Kidney (tissue), 22 donors: ENCODE data around the gene CHP1. TPM values are rescaled to one million over a fixed set of nuclear protein-coding genes. Genes with fewer than 3 reads are reported as not detected.

Experiments used
- DNase-seq, 5 donors: peaks; one replicate each; pipeline ENCODE4 v3.0.0-alpha.2; 2013 to 2020
- FAIRE-seq: peaks from 2 replicates; lab custom pipeline; 2012; peaks lifted over from hg19 to GRCh38; lab: Jason Lieb, UNC
- H3K27ac ChIP-seq, 2 donors: one replicate each; pipeline ENCODE4 v1.7.0; 2013; ENCODE audit warnings: low read depth in 2 of 2, low read length in 2 of 2, inconsistent platforms in 1 of 2
- H3K27me3 ChIP-seq: one replicate; pipeline ENCODE4 v1.7.1; 2013; ENCODE audit warnings: low read length, inconsistent platforms; ENCODE audit not compliant: control insufficient read depth, insufficient read depth
- H3K36me3 ChIP-seq, 3 donors: one replicate each; pipeline versions ENCODE4 v1.7.0 to v1.7.1; 2013; ENCODE audit warnings: low read length in 3 of 3, control low read depth in 1 of 3, inconsistent platforms in 1 of 3; ENCODE audit not compliant: insufficient read depth in 3 of 3, control insufficient read depth in 2 of 3
- H3K4me1 ChIP-seq, 3 donors: one replicate each; pipeline versions ENCODE4 v1.7.0 to v1.7.1; 2013; ENCODE audit warnings: low read length in 3 of 3, inconsistent platforms in 1 of 3, low read depth in 1 of 3; ENCODE audit not compliant: control insufficient read depth in 2 of 3, insufficient read depth in 2 of 3
- H3K4me3 ChIP-seq, 3 donors: one replicate each; pipeline versions ENCODE4 v1.7.0 to v1.8.1; 2013; ENCODE audit warnings: low read length in 3 of 3, control low read depth in 1 of 3, inconsistent platforms in 1 of 3
- H3K9ac ChIP-seq, 3 donors: one replicate each; pipeline versions ENCODE4 v1.7.0 to v1.7.1; 2013; ENCODE audit warnings: low read length in 3 of 3, control low read depth in 1 of 3, inconsistent platforms in 1 of 3
- H3K9me3 ChIP-seq, 3 donors: one replicate each; pipeline versions ENCODE4 v1.7.0 to v1.7.1; 2013; ENCODE audit warnings: low read length in 3 of 3, control low read depth in 1 of 3, inconsistent platforms in 1 of 3; ENCODE audit not compliant: control insufficient read depth in 2 of 3, insufficient read depth in 1 of 3
- CTCF ChIP-seq: IDR thresholded peaks from 3 replicates; pipeline ENCODE4 v1.5.1; 2012; ENCODE audit warnings: mild to moderate bottlenecking, moderate library complexity, borderline replicate concordance; ENCODE audit not compliant: insufficient read depth; ENCODE audit errors: extremely low read depth
- intact Hi-C: fragments of 100-400 bp; cut with DNase I; formaldehyde crosslinking; loops from one replicate; pipeline ENCODE4 v1.11.1; 2022
- long read RNA-seq, 10 donors: library from polyadenylated mRNA in 1 of 10; unstranded in 1 of 10; transcript quantifications; one replicate each; pipeline ENCODE4 v2.0.0 and lab custom pipeline, GENCODE V29; 2021 to 2026
- polyA plus RNA-seq: library from polyadenylated mRNA; stranded (reverse); fragments of 350-450 nt; fragmentation: Illumina TruSeq; extraction: RNeasy Lipid Tissue Mini Kit (QIAGEN cat#74804); gene quantifications from one replicate; pipeline ENCODE4 v1.2.3, GENCODE V29; 2014; ENCODE audit warnings: low read depth, low replicate concordance; ENCODE audit not compliant: insufficient read depth
- total RNA-seq: library from RNA; stranded (reverse); fragmentation: NEBNext Ultra II Directional; extraction: Animal tissue kit (Norgen Biotek cat#: 25700); gene quantifications from one replicate; pipeline ENCODE4 v1.2.1, GENCODE V29; 2021
- donor health status: control.
- donor health status: control.
- donor health status: control.
- donor health status: control.
- donor health status: control.
- donor health status: DM: yes; HTN: yes; CAD: no.
- donor health status: Normal renal cell carcinoma (clear cell type).

The CHP1 gene
- total RNA-seq, result 171 TPM
- polyA plus RNA-seq, result 85.5 TPM
- long read RNA-seq, donor 1, transcript CHP1-201 (7 exons, 3,329 nt), result major isoform, 9 of 9 reads
- long read RNA-seq, donor 1, partial matches to known transcripts, result 0 of 9 reads
- long read RNA-seq, donor 1, other reads (novel, unspliced or antisense), result 0 of 9 reads
- long read RNA-seq, donor 2, transcript CHP1-201 (7 exons, 3,329 nt), result major isoform, 15 of 16 reads
- long read RNA-seq, donor 2, partial matches to known transcripts, result 0 of 16 reads
- long read RNA-seq, donor 2, other reads (novel, unspliced or antisense), result 0 of 16 reads
- long read RNA-seq, donor 3, transcript CHP1-201 (7 exons, 3,329 nt), result major isoform, 12 of 18 reads
- long read RNA-seq, donor 3, partial matches to known transcripts, result 6 of 18 reads
- long read RNA-seq, donor 3, other reads (novel, unspliced or antisense), result 0 of 18 reads
- long read RNA-seq, donor 4, transcript CHP1-201 (7 exons, 3,329 nt), result major isoform, 10 of 10 reads
- long read RNA-seq, donor 4, partial matches to known transcripts, result 0 of 10 reads
- long read RNA-seq, donor 4, other reads (novel, unspliced or antisense), result 0 of 10 reads
- long read RNA-seq, donor 5, partial matches to known transcripts, result 0 of 3 reads
- long read RNA-seq, donor 5, other reads (novel, unspliced or antisense), result 0 of 3 reads
- long read RNA-seq, donor 6, partial matches to known transcripts, result 11 of 14 reads
- long read RNA-seq, donor 6, other reads (novel, unspliced or antisense), result 0 of 14 reads
- long read RNA-seq, donor 7, transcript CHP1-201 (7 exons, 3,329 nt), result major isoform, 9 of 23 reads
- long read RNA-seq, donor 7, partial matches to known transcripts, result 1 of 23 reads
- long read RNA-seq, donor 7, other reads (novel, unspliced or antisense), result 13 of 23 reads
- long read RNA-seq, donor 8, transcript CHP1-201 (7 exons, 3,329 nt), result major isoform, 11 of 26 reads
- long read RNA-seq, donor 8, partial matches to known transcripts, result 13 of 26 reads
- long read RNA-seq, donor 8, other reads (novel, unspliced or antisense), result 0 of 26 reads
- long read RNA-seq, donor 9, partial matches to known transcripts, result 0 of 4 reads
- long read RNA-seq, donor 9, other reads (novel, unspliced or antisense), result 0 of 4 reads
- long read RNA-seq, donor 10, transcript CHP1-201 (7 exons, 3,329 nt), result major isoform, 7 of 7 reads
- long read RNA-seq, donor 10, partial matches to known transcripts, result 0 of 7 reads
- long read RNA-seq, donor 10, other reads (novel, unspliced or antisense), result 0 of 7 reads

- Histone ChIP-seq H3K9me3 (no peaks in the 10 kb centered on the region), H3K27me3 (no peaks in the 10 kb centered on the region), H3K4me1 (peaks cover 0 to 3% (median 2%) of the 10 kb centered on the region in 3 donors), H3K4me3 (peak within 1 kb of the TSS; percentile 73 to 90 (median 88)), H3K9ac (peak within 1 kb of the TSS; percentile 50 to 75 (median 72)), H3K36me3 (no peaks in the 10 kb centered on the region), H3K27ac (peak within 1 kb of the TSS; percentile 89 to 91)
- FAIRE-seq (peak; percentile 83), DNase-seq (peak; percentile 97 to 99 (median 98))
- intact Hi-C loops, result no loop called here
- TF ChIP-seq CTCF, result peak; percentile 76
Observed at GRCh38 chr15:41230650-41231421, at the start of gene CHP1, which contains the start of gene EXD1. CHP1 (plus strand) TSS chr15:41231268; CDS start chr15:41231383, 115 bp downstream. EXD1 (minus strand) TSS chr15:41230757; CDS start chr15:41226575, 4,182 bp downstream.

- Histone ChIP-seq H3K9me3 (no peaks in the 10 kb centered on the region), H3K27me3 (no peaks in the 10 kb centered on the region), H3K27ac (no peak overlapping the region), H3K4me3 (no peak overlapping the region), H3K9ac (no peak overlapping the region), H3K4me1 (no peaks in the 10 kb centered on the region), H3K36me3 (no peaks in the 10 kb centered on the region)
- TF ChIP-seq CTCF, result no peak
- no peak for DNase-seq
- no peak for FAIRE-seq
- intact Hi-C loops, result loop anchor here (10.0 kb wide), 1 partner anchor 277 kb away; no protein-coding TSS in a partner anchor
Observed at GRCh38 chr15:41182266-41182665, 48.8 kb upstream of the CHP1 start.

- Histone ChIP-seq H3K36me3 (no peaks in the 10 kb centered on the region), H3K27ac (no peak overlapping the region), H3K4me3 (no peak overlapping the region), H3K27me3 (no peaks in the 10 kb centered on the region), H3K9me3 (no peaks in the 10 kb centered on the region), H3K9ac (no peak overlapping the region), H3K4me1 (no peaks in the 10 kb centered on the region)
- no peak for FAIRE-seq
- no peak for DNase-seq
- intact Hi-C loops, result loop anchor here (10.0 kb wide), 1 partner anchor 279 kb away; no protein-coding TSS in a partner anchor
- no peak for TF ChIP-seq CTCF
Observed at GRCh38 chr15:41183581-41183980, 47.5 kb upstream of the CHP1 start.
